Limb (tissue), 2 donors: ENCODE data around the gene GMIP.
"Not testable (repeated sequence)": the region's sequence is repeated elsewhere in the genome, so short reads cannot be mapped to it uniquely, and the experiment has no call there.

ENCODE experiments used
- DNase-seq, 2 donors: peaks; one replicate each; pipeline ENCODE4 v3.0.0-alpha.2; 2016; ENCODE audit errors: extremely low spot score in 2 of 2

The GMIP gene, protein sequence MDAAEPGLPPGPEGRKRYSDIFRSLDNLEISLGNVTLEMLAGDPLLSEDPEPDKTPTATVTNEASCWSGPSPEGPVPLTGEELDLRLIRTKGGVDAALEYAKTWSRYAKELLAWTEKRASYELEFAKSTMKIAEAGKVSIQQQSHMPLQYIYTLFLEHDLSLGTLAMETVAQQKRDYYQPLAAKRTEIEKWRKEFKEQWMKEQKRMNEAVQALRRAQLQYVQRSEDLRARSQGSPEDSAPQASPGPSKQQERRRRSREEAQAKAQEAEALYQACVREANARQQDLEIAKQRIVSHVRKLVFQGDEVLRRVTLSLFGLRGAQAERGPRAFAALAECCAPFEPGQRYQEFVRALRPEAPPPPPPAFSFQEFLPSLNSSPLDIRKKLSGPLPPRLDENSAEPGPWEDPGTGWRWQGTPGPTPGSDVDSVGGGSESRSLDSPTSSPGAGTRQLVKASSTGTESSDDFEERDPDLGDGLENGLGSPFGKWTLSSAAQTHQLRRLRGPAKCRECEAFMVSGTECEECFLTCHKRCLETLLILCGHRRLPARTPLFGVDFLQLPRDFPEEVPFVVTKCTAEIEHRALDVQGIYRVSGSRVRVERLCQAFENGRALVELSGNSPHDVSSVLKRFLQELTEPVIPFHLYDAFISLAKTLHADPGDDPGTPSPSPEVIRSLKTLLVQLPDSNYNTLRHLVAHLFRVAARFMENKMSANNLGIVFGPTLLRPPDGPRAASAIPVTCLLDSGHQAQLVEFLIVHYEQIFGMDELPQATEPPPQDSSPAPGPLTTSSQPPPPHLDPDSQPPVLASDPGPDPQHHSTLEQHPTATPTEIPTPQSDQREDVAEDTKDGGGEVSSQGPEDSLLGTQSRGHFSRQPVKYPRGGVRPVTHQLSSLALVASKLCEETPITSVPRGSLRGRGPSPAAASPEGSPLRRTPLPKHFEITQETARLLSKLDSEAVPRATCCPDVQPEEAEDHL

DNA sequence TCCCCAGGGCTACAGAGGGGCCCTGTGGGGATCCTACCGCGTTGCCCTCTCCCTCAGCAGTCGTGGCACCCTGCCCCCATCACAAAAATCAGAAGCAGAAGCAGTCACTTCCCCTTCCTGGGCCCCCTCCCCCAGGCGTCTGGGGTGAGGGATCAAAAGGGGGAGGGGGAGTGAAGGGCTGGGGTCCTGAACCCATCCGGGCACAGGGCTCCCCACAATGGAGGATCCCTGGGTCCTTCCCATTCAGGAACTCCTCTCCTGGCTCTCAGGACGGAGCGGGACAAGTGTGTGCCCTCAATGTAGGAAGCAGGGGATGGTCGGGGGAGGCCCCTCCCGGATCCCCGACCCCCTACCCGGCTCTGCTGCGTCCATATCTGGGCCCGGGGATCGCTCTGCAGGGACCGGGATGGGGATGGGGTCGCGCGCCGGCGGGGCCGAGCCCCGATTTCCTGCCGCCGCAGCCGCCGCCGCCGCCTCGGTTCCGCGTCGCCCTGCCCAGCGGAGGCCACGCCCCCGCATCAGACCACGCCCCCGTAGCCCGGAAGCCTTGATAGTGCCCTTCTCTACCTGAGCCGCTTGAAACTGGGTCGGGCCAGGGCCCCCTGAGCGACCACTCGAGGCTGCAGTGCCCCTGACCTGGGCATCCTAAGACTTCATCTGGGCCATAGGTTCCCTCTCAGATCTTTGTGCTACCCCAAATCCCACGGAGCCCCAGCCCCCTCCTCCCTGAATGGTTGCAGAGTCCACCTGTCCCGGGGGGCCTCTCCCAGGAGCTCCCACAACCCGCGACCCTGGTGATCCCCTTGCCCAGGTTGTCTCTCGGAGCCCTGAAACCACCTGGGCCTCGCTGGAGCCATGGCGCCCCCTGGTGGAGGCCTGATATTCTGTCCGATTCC, at the start of gene GMIP:
GMIP (minus strand) TSS at position 500 of the 896 bp plus-strand sequence; CDS start at position 372, 128 bp downstream.
- DNase-seq, result peak; percentile 49 to 87

DNA sequence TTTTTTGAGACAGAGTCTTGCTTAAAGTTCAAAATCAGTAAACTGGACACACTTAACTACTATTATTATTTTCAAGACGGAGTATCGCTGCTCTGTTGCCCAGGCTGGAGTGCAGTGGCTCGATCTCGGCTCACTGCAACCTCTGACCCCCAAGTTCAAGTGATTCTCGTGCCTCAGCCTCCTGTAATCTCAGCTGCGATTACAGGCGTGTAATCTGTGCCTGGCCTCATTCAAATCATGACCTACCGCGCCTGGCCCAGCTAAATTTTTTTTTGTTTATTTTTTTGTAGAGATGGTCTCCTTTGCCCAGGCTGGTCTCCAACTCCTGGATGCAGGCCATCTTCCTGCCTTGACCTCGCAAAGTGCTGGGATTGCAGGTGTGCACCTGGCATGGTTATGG, 48.2 kb upstream of the GMIP start:
- no peak for DNase-seq

DNA sequence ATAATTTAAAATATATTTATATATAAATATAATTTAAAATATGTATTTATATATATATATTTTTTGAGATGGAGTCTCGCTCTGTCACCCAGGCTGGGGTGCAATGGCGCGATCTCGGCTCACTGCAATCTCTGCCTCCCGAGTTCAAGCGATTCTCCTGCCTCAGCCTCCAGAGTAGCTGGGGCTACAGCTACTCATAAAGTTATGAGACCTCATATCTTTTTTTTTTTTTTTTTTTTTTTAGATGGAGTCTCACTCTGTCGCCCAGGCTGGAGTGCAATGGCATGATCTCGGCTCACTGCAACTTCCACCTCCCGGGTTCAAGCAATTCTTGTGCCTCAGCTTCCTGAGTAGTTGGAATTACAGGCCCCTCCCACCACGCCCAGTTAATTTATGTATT, 45.6 kb upstream of the GMIP start:
- DNase-seq, result not testable (repeated sequence)

DNA sequence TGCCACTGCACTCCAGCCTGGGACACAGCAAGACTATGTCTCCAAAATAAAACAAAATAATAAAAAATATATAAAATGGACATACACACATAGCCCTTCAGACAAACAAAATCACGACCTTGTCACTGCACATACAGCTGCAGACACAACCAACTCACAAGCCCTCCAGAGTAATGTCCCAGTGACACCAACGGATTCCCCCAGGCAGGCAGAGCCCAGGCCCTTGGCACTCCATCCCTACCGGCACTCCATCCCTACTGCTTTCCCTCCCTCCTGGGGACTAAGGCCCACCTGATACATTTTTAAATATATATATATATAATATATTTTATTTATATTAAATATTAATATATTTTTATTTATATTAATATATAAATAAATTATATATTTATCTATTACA, 43.6 kb upstream of the GMIP start:
- DNase-seq, result no peak

DNA sequence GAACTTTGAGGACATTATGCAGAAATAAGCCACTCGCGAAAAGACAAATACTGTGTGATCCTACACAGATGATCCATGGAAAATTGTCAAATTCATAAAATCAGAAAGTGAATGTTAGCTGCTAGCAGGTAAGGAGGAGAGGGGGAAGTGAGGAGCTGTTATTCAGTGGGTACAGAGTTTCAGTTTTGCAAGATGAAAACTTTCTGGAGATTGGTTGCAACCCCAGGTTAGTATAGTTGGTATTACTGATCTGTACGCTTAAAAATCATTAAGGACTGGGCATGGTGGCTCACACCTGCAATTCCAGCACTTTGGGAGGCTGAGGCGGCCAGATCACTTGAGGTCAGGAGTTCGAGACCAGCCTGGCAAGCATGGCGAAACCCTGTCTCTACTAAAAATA, 43.1 kb upstream of the GMIP start:
- DNase-seq, result no peak

DNA sequence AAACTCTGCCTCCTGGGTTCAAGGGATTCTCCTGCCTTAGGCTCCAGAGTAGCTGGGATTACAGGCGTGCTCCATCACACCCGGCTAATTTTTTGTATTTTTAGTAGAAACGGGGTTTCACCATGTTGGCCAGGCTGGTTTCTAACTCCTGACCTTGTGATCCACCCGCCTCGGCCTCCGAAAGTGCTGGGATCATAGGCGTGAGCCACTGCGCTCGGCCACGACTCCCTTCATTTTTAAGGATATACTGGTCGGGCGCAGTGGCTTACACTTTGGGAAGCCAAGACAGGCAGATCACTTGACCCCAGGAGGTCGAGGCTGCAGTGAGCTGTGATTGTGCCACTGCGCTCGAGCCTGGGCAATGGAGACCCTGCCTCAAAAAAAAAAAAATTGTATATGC, 42.7 kb upstream of the GMIP start:
- not testable (repeated sequence) for DNase-seq

DNA sequence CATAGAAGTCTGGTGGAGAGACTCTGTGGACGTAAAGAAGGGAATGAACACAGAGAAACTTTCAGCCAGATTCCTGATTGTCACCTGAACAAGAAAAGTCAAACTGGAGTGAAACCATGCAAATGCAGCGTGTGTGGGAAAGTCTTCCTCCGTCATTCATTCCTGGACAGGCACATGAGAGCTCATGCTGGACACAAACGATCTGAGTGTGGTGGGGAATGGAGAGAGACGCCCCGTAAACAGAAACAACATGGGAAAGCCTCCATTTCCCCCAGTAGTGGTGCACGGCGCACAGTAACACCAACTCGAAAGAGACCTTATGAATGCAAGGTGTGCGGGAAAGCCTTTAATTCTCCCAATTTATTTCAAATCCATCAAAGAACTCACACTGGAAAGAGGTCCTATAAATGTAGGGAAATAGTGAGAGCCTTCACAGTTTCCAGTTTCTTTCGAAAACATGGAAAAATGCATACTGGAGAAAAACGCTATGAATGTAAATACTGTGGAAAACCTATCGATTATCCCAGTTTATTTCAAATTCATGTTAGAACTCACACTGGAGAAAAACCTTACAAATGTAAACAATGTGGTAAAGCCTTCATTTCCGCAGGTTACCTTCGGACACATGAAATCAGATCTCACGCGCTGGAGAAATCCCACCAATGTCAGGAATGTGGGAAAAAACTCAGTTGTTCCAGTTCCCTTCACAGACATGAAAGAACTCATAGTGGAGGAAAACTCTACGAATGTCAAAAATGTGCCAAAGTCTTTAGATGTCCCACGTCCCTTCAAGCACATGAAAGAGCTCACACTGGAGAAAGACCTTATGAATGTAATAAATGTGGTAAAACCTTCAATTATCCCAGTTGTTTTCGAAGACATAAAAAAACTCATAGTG, 36.0 kb upstream of the GMIP start:
- no peak for DNase-seq

DNA sequence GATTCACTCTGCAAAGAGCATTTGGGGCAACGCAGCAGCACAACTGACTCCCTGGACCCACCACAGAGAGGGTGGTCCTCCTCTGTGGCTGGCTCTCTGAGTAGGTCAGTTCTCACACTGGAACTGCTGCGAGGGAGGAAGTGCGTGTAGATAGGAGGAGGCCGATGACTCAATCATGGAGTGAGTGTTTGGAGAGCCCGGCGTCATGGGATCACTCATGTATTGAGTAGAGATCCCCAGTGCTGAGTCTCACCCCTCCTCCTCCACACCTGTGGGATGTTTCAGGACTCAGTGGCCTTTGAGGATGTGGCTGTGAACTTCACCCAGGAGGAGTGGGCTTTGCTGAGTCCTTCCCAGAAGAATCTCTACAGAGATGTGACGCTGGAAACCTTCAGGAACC, 34.1 kb upstream of the GMIP start:
- no peak for DNase-seq

DNA sequence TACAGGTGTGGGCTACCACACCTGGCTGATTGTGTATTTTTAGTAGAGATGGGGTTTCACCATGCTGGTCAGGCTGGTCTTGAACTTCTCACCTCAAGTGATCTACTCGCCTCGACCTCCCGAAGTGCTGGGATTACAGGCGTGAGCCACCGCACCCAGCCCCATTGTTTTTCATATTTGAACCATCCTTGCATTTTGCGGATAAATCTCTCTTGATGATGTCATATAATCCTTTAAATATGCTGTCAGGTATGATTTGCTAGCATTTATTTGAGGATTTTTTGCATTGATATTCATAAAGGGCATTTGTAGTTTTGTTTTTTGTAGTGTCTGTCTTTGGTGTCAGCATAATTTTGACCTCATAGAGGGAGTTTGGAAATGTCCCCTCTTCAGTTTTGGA, 30.9 kb upstream of the GMIP start:
- DNase-seq, result no peak

DNA sequence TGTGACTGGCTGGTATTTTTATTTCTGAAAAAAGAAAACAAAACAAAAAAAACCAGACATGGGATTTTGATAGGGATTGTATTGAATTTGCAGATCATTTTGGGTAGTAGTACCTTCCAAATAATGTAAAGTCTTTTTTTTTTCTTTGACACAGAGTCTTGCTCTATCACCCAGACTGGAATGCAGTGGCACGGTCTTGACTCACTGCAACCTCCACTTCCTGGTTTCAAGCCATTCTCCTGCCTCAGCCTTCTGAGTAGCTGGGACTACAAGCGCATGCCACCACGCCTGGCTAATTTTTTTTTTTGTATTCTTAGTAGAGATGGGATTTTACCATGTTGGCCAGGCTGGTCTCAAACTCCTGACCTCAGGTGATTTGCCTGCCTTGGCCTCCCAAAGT, 29.4 kb upstream of the GMIP start:
- DNase-seq, result no peak

DNA sequence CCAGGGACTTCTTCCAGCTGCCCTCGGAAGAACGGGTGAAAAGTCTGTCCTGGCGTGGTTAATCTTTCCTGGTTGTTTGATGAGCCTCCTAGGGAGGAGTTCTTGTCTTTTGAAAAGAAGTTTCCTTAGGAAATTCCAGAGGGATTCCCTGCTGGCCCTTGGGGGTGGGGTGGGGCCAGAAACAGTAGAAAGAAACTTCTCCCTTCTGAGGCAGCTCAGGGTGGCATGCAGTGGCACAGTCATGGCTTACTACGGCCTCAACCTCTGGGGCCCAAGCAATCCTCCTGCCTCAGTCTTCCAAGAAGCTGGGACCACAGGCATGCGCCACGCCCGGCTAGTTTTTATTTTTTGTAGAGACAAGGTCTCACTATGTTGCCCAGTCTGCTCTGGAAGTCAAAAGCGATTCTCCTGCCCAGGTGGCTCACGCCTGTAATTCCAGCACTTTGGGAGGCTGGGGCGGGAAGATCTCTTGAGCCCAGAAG, 26.7 kb upstream of the GMIP start:
- DNase-seq, result no peak

DNA sequence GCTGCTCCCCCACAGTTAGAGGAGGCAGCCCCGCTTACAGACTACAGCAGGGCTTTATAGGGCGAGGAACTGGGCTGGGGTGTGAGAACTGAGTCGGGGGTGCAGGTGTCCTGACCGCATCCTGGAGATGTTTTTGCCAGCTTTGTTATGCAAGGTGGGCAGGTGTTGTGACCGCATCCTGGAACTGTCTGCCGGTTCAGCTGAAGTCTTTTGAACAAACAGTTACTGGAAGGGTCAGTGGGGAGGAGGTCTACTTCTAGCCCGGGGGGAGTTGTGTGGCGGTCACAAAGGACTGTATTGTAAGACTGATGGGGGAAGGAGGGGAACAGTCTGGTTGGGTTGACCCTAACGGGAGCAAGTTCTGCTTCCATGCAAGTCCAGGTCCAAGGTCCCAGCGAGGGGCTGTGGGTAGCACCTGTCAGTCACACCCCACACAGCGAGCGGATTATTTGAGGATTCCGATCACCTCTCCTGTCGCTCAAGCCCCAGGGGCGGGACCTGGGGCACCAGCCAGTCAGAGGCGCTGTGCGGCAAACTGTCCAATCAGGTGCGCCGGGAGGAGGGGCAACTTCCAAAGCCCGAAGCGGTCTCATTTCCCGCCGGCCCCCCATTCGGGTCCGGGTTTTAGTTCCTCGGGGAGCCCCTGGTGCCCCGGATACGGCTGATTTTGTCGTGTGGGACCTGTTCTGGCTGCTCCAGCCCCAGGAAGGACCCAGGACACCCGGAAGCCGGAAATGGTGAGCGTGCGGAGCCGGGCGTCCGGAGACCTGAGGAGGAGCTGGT, 25.0 kb upstream of the GMIP start, which contains the start of gene ZNF101:
ZNF101 (plus strand) TSS at position 610 of the 783 bp plus-strand sequence; CDS start at position 735, 125 bp downstream.
- DNase-seq, result peak; percentile 88 to 94

DNA sequence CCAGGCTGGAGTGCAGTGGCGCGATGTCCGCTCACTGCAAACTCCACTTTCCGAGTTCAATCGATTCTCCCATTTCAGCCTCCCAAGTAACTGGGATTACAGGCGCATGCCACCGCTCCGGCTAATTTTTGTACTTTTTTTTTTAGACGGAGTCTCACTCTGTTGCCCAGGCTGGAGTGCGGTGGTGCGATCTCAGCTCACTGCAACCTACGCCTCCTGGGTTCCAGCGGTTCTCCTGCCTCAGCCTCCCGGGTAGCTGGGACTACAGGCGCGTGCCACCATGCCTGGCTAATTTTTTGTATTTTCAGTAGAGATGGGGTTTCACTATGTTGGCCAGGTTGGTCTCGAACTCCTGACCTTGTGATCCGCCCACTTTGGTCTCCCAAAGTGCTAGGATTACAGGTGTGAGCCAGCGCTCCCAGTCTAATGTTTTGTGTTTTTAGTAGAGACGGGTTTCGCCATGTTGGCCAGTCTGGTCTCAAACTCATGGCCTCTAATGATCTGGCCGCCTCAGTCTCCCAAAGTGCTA, 22.0 kb upstream of the GMIP start:
- DNase-seq, result peak in 1 of 2 donors; percentile 3

DNA sequence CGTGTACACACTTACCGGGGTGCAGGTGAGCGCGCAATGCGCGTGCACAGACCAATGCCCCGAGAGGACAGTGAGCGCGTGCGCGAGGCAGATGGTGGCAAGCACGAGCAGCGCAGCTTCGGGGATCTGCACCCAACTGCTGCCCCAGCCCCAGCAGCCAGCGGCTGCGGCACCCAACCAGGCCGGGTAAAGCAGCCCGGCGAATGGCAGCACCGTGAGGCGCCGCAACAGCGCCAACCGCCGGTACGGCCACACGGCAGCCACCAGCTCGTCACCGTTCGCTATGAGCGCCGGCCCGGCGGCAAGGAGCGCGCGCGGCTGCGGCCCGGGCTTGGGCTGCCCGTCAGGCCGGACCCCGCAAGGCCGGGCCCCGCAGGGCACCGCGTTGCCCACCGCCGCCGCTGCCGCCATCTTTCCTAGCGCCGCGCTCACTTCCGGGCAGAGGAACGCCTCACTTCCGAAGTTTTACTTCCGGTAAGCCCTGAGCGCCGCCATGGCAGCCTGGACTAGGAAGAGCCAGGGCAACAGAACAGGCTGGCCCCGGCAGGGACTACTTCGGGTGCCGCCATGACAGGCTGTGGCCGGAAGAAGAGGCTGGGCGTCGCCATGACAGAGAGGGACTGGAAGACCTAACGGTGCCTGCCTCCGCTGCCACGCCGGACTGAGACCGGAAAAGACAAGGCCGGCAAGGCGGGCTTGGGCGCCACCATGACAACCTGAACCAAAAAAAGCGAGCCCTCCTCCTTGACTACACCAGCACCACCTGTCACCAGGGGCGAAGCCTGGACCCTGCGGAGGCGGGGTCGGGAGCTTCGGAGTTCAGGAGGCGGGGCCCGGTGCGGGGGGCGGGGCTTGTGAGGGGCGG, 20.0 kb upstream of the GMIP start, which contains the start of gene ATP13A1:
ATP13A1 (minus strand) TSS at position 421 of the 865 bp plus-strand sequence; CDS start at position 411, 10 bp downstream.
- peak; percentile 96 to 98 for DNase-seq

DNA sequence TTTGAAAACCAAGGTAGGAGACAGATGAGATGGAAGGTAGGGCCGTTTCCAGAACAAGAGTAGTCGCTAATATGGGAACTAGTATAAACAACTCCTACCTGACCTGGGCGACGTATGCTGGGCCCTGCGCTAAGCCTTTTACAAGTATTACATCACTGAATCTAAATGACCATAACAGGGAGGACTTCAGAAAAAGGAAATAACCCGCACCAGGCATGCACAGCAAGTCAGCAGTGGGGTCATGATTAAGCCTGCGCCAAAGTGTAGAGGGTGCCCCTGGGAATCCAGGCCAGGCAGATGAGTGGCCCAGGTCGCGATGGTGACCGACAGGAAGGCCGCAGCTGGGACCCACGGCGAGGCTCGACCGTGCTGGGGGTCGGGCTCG, 19.4 kb upstream of the GMIP start:
- DNase-seq, result no peak

DNA sequence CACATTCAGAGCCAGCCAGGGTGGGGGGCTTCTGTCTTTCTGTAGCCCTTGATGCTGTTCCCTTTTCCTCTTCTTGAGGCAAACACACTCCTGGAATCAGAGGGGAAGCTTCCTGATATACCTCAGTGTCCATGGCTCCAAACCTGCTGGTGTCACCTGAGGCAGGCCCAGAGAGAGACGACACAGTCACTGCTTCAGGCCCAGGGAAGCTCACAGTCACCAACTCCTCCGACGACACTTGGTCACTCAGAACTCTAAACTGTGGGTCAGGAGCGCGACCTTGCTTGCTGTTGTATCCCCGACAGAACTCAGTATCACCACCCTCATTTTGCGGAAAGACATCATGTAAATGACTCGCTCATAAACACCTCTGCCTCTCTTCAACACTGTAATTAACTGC, 18.9 kb upstream of the GMIP start:
- DNase-seq, result no peak

DNA sequence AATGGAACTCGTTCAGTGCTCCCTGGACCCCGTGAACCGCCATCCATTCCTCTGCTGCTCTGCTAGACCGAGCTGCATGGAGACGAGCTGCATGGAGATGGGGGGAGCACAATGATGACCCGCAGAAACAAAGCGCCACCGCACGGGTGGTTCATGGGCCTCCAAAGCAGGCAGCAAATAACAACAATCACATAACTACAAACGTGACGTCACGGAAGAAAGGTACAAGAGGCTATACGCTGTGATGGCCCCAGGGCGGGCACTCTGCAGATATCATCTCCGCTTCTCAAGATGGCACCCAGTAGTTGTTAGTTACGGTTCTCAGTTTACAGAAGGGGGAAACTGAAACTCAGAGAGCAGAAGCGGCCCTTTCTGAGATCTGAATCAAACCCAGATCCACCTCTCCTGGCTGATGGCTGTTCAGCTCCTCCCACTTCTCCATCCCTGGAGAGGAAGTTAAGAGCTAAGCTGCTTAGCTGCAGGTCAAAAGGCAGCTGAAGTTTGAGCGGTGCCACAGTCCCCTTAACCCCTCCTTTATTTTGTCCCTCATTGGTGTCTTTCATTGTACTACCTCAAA, 18.3 kb upstream of the GMIP start:
- no peak for DNase-seq
